ENCODE results near the gene SPINK2.
A peak's percentile ranks its signal among the peaks of the same experiment; 100 is the strongest.

The SPINK2 gene

GRCh38 chr4:56799824-56800756 lies 21.4 kb downstream of the SPINK2 start:
- peak; percentile 71 to 76 for DNase-seq (ENCODE audit: extremely low read depth in 1 of 2, low read depth in 1 of 2)

GRCh38 chr4:56799161-56799759 lies 22.2 kb downstream of the SPINK2 start:
- no peak for DNase-seq (ENCODE audit: extremely low read depth in 1 of 2, low read depth in 1 of 2)

- DNase-seq (ENCODE audit: extremely low read depth in 1 of 2, low read depth in 1 of 2), result no peak
Observed at GRCh38 chr4:56796211-56796610, 25.3 kb downstream of the SPINK2 start.

GRCh38 chr4:56791316-56791715 lies 30.2 kb downstream of the SPINK2 start:
- DNase-seq (ENCODE audit: extremely low read depth in 1 of 2, low read depth in 1 of 2), result no peak

GRCh38 chr4:56790691-56791091 lies 30.8 kb downstream of the SPINK2 start:
- DNase-seq (ENCODE audit: extremely low read depth in 1 of 2, low read depth in 1 of 2), result no peak

- no peak for DNase-seq (ENCODE audit: extremely low read depth in 1 of 2, low read depth in 1 of 2)
Observed at GRCh38 chr4:56788081-56788480, 33.4 kb downstream of the SPINK2 start.

- no peak for DNase-seq (ENCODE audit: extremely low read depth in 1 of 2, low read depth in 1 of 2)
Observed at GRCh38 chr4:56787380-56787779, 34.1 kb downstream of the SPINK2 start.

- no peak for DNase-seq (ENCODE audit: extremely low read depth in 1 of 2, low read depth in 1 of 2)
Observed at GRCh38 chr4:56786955-56787354, 34.5 kb downstream of the SPINK2 start.

- no peak for DNase-seq (ENCODE audit: extremely low read depth in 1 of 2, low read depth in 1 of 2)
Observed at GRCh38 chr4:56783986-56784385, 37.5 kb downstream of the SPINK2 start.

- no peak for DNase-seq (ENCODE audit: extremely low read depth in 1 of 2, low read depth in 1 of 2)
Observed at GRCh38 chr4:56782019-56782418, 39.5 kb downstream of the SPINK2 start.

- no peak for DNase-seq (ENCODE audit: extremely low read depth in 1 of 2, low read depth in 1 of 2)
Observed at GRCh38 chr4:56773346-56773745, 48.2 kb downstream of the SPINK2 start.

GRCh38 chr4:56772134-56772533 lies 49.4 kb downstream of the SPINK2 start:
- DNase-seq (ENCODE audit: extremely low read depth in 1 of 2, low read depth in 1 of 2), result no peak

- no peak for DNase-seq (ENCODE audit: extremely low read depth in 1 of 2, low read depth in 1 of 2)
Observed at GRCh38 chr4:56768763-56769162, 52.7 kb downstream of the SPINK2 start.

GRCh38 chr4:56768316-56768715 lies 53.2 kb downstream of the SPINK2 start:
- DNase-seq (ENCODE audit: extremely low read depth in 1 of 2, low read depth in 1 of 2), result no peak

GRCh38 chr4:56767567-56767966 lies 53.9 kb downstream of the SPINK2 start:
- no peak for DNase-seq (ENCODE audit: extremely low read depth in 1 of 2, low read depth in 1 of 2)

- no peak for DNase-seq (ENCODE audit: extremely low read depth in 1 of 2, low read depth in 1 of 2)
Observed at GRCh38 chr4:56764775-56765174, 56.7 kb downstream of the SPINK2 start.

GRCh38 chr4:56764223-56764622 lies 57.3 kb downstream of the SPINK2 start:
- DNase-seq (ENCODE audit: extremely low read depth in 1 of 2, low read depth in 1 of 2), result no peak

GRCh38 chr4:56762484-56763250 lies 58.8 kb downstream of the SPINK2 start:
- no peak for DNase-seq (ENCODE audit: extremely low read depth in 1 of 2, low read depth in 1 of 2)

GRCh38 chr4:56760183-56760582 lies 61.3 kb downstream of the SPINK2 start:
- no peak for DNase-seq (ENCODE audit: extremely low read depth in 1 of 2, low read depth in 1 of 2)
